ENCODE measurements around the gene TUBGCP2.

TUBGCP2 gene

DNA sequence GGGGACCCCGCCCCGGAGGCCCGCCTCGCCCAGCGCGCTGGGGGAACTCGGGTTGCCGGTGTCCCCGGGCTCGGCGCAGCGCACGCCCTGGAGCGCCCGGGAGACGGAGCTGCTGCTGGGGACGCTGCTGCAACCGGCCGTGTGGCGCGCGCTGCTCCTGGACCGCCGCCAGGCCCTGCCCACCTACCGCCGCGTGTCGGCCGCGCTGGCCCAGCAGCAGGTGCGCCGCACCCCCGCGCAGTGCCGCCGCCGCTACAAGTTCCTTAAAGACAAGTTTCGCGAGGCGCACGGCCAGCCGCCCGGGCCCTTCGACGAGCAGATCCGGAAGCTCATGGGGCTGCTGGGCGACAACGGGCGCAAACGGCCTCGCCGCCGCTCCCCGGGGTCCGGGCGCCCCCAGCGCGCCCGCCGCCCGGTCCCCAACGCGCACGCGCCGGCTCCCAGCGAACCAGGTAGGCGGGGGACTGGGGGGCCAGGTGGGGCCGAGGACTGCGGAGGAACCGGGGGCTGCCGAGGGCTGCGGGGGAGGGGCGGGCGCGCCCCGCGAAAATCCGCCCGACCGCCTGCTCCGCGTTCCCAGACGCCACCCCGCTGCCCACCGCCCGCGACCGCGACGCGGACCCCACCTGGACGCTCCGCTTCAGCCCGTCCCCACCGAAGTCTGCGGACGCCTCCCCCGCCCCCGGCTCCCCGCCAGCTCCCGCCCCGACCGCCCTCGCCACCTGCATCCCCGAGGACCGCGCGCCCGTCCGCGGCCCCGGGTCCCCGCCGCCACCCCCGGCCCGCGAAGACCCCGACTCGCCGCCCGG is 78.1 kb downstream of the TUBGCP2 start:
- DNase-seq (ENCODE audit: low read depth in 2 of 2): no peak

- no peak for DNase-seq (ENCODE audit: low read depth in 2 of 2)
Measured at GRCh38 chr10:133230044-133230361, 78.7 kb downstream of the TUBGCP2 start, which contains the start of gene UTF1. Gene UTF1, plus strand, starts transcription at chr10:133230217. Its CDS starts 72 bp downstream, at chr10:133230289.

- DNase-seq (ENCODE audit: low read depth in 2 of 2): no peak
Measured at GRCh38 chr10:133229265-133230043, 79.2 kb downstream of the TUBGCP2 start.
